GM12864 (cell line): Measurements from ENCODE around the gene SALL3.

Experiments used
- DNase-seq: peaks from one replicate; pipeline ENCODE4 v3.0.0-alpha.2; 2011; ENCODE audit warnings: low read depth
- H3K4me3 ChIP-seq: 2 replicates; pipeline ENCODE4 v1.5.1; 2011; ENCODE audit warnings: mild to moderate bottlenecking, low read depth, low read length, control low read depth
- CTCF ChIP-seq: IDR thresholded peaks from 2 replicates; pipeline ENCODE4 v1.5.1; 2011; ENCODE audit warnings: low read depth, mild to moderate bottlenecking, moderate library complexity, low read length, control low read depth, inconsistent platforms; ENCODE audit errors: missing control alignments

The SALL3 gene

GRCh38 chr18:78986018-78986481, 6.4 kb downstream of the SALL3 start:
- TF ChIP-seq CTCF: peak; percentile 20
- H3K4me3 ChIP-seq: no peak overlapping the region
- no peak for DNase-seq

GRCh38 chr18:78991446-78991845, 11.8 kb downstream of the SALL3 start:
- no peak overlapping the region for H3K4me3 ChIP-seq
- no peak for TF ChIP-seq CTCF

GRCh38 chr18:78992041-78993011, 12.7 kb downstream of the SALL3 start:
- H3K4me3 ChIP-seq: no peak overlapping the region
- DNase-seq: no peak
- TF ChIP-seq CTCF: no peak

More at GRCh38 chr18:78991446-78991845, 11.8 kb downstream of the SALL3 start:
- no peak for DNase-seq

- DNase-seq: no peak
- H3K4me3 ChIP-seq: no peak overlapping the region
- TF ChIP-seq CTCF: no peak
Observed at GRCh38 chr18:78993014-78993926, 13.7 kb downstream of the SALL3 start.

GRCh38 chr18:78994000-78994399, 14.4 kb downstream of the SALL3 start:
- TF ChIP-seq CTCF: no peak
- no peak overlapping the region for H3K4me3 ChIP-seq
- no peak for DNase-seq

- DNase-seq: no peak
- no peak overlapping the region for H3K4me3 ChIP-seq
- TF ChIP-seq CTCF: no peak
Observed at GRCh38 chr18:78994531-78994930, 14.9 kb downstream of the SALL3 start.
